HG03095 (cell line): ENCODE results near the gene ZBTB2.
A peak's percentile ranks its signal among the peaks of the same experiment; 100 is the strongest.

Source experiments
- ATAC-seq: cut with Tn5 transposase; IDR thresholded peaks from one replicate; pipeline ENCODE4 v1.9.1; 2021; ENCODE audit warnings: moderate library complexity; ENCODE audit not compliant: unreplicated experiment

ZBTB2 gene, protein sequence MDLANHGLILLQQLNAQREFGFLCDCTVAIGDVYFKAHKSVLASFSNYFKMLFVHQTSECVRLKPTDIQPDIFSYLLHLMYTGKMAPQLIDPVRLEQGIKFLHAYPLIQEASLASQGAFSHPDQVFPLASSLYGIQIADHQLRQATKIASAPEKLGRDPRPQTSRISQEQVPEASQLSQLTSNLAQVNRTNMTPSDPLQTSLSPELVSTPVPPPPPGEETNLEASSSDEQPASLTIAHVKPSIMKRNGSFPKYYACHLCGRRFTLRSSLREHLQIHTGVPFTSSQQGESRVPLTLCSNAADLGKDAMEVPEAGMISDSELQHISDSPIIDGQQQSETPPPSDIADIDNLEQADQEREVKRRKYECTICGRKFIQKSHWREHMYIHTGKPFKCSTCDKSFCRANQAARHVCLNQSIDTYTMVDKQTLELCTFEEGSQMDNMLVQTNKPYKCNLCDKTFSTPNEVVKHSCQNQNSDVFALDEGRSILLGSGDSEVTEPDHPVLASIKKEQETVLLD

DNA sequence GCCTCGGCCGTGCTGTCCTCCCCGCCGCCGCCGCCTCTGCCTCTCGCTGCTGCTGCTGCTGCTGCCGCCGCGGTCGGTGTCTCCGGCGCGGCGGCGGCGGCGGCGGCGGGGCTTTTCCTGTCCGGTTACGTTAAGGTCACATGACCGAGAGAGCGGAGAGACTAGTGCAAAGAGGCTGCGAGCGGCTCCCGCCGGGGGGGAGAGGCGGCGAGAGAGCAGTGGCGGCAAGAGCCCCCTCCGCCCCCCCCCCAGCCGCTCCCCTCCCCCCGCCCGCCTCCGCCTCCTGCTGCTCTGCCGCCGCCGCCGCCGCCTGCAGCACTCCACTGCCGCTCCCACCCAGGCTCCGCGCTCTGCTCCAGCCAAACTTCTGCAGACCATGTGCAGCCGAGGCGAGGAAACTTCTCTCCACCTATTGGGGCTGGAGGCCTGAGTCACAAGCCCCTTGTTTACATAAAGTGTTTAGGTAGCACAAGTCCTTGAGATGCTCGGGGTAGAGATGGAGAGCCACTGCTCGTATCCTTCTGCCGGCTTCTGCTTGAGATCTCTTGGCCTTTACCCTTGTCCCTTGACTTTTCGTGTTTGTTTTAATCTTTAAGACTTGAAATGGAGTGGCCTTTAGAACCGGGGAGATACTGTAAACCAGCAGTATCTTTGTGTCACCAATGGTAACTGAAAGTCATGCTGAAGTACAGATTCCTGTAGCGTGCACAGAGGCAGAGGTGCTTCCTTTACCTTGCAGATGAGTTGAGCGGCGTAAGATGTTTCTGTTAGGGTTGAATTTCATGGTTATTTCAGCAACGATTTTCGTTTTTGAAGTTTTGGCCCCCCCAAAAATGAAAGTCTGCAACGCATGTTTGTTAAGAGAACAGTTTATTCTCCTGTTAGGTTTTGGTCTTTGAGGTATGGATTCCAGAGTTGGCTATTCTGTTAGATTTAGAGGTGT, at the start of gene ZBTB2:
Gene ZBTB2 (minus strand): TSS at position 89 of the 943 bp plus-strand sequence. CDS start 17,922 bp downstream, outside the sequence.
- no peak for ATAC-seq

GRCh38 chr6:151440930-151441329, 49.6 kb upstream of the ZBTB2 start:
- ATAC-seq: peak; percentile 34

- peak; percentile 71 for ATAC-seq
Measured at GRCh38 chr6:151440498-151440897, 49.1 kb upstream of the ZBTB2 start.

GRCh38 chr6:151437401-151437800, 46.0 kb upstream of the ZBTB2 start:
- no peak for ATAC-seq

GRCh38 chr6:151436802-151437201, 45.4 kb upstream of the ZBTB2 start:
- no peak for ATAC-seq

DNA sequence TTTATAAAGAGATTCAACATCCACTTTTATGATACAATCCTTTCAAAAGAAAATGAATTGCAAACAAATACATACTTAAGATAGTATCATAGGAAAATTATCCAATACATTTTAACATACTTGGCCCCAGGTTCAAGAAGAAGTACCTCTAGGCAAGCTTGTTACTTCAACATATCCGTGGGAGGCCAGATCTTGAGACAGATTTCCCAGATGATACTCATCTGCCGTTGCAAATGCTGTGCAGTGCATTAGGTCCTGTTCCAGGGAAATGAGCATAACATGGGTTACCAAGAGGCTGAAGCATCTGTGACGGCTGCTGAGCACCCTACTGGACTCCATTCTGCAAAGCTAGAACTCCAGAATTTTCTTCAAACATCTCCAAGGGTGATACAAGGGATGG, 44.9 kb upstream of the ZBTB2 start:
- no peak for ATAC-seq

- no peak for ATAC-seq
Measured at GRCh38 chr6:151434369-151434768, 43.0 kb upstream of the ZBTB2 start.

- ATAC-seq: no peak
Measured at GRCh38 chr6:151432651-151433050, 41.3 kb upstream of the ZBTB2 start.

DNA sequence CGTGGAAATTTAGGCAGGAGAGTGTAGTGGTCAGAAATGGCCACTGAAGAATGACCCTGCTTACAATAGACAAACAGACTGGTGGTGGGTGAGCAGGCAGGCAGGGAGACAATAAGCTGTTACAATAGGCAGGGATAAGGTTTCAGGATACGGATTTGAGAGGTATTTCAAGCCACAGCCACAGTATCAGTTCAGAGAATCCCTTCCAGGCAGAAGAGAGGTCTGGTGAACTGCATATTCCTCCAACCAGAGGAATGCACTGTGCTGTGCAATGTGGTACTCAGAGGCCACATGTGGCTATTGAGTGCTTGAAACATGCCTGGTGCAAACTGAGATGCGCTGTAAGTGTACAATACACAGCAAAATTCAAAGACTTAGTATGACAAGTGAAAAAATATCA, 40.0 kb upstream of the ZBTB2 start:
- no peak for ATAC-seq

- ATAC-seq: no peak
Measured at GRCh38 chr6:151430886-151431285, 39.5 kb upstream of the ZBTB2 start.

DNA sequence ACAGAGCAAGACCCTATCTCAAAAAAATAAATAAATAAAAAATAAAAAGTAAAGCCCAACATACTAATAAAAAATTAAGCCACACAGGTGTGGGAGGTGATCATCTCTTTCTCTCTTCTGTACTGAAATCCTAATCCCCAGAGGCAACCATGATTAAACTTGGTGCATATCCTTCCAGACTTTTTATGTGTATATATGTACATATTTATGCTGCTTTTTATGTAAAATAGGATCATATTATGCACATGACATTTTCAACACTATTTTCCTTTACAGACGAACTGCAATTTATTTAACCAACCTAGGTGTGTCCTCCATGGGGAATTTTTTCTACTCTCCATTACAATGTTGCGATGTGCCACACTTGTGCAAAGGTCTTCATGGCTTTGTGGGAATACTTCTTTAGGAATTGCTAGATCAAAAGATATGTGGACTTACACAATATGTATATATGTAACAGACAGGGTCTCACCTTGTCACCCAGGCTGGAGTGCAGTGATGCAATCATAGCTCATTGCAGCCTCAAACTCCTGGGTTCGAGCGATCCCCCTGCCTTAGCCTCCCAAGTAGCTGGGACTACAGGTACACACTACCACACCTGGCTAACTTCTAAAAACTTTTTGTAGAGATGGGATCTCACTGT, 36.9 kb upstream of the ZBTB2 start:
- ATAC-seq: no peak

DNA sequence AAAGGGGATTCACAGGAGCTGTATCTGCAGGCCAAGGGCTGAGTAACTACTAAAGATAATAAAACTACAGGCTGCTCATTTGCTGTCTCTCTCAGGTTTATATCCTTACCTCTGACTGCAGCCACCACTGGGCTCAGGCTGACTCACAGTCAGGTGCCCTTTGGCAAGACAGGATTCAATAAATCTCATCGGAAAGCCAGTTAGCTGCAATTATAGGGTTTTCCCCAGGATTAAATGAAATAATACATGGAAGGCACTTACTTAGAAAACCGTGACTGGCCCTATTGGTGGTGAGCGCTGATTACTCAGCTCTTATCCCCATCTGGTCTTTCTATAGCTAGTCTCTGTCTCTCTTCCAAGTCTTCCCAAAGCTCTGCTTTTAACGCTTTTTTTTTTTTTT, 34.2 kb upstream of the ZBTB2 start:
- ATAC-seq: no peak

GRCh38 chr6:151422981-151423380, 31.6 kb upstream of the ZBTB2 start:
- no peak for ATAC-seq

- no peak for ATAC-seq
Measured at GRCh38 chr6:151417477-151417876, 26.1 kb upstream of the ZBTB2 start.

- no peak for ATAC-seq
Measured at GRCh38 chr6:151414641-151415260, 23.4 kb upstream of the ZBTB2 start.

DNA sequence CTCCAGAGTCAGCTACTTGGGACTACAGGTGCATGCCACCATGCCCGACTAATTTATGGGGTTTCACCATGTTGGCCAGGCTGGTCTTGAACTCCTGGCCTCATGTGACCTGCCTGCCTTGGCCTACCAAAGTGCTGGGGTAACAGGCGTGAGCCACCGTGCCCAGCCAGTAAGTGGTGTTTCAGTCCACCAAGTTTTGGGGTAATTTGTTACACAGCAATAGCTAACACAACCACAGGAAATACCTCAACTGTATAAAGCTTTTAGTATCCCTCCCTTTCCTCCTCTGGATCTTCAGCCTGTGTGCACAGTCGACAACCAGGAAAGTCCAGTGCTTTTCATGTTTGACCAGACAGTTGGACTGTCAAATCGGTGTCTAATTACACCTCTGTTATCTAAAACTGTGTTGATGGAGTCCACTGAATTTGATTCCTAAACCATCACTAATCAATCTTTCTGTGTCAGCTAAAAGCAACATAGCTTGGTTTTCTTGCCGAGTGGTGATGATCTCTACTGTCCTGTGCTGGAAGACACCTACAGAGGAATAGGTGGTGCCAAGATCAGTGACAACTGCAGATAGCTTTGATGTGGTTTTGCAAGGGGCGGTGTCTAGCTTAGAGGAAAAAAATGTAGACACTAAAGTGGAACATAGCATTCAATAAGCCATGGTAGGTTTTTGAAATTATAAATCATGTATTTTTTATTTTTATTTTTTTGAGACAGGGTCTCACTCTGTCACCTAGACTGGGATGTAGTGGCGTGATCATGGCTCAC, 22.2 kb upstream of the ZBTB2 start:
- no peak for ATAC-seq

DNA sequence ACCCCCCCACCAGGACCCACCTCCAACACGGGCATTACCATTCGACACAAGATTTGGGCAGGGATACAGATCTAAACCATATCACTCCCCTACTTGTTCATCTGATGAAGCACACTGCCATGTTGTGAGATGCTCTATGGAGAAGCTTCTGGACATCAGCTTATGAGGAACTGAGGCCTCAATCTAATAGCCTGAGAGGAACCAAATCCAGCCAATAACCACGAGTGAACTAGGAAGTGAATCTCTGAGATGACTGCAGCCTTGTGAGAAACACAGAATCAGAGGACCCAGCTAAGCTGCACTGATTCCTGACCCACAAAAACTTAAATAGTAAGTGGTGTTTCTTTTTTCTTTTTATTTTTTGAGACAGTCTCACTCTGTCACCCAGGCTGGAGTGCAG, 21.6 kb upstream of the ZBTB2 start:
- ATAC-seq: no peak

- no peak for ATAC-seq
Measured at GRCh38 chr6:151409679-151410078, 18.3 kb upstream of the ZBTB2 start.

DNA sequence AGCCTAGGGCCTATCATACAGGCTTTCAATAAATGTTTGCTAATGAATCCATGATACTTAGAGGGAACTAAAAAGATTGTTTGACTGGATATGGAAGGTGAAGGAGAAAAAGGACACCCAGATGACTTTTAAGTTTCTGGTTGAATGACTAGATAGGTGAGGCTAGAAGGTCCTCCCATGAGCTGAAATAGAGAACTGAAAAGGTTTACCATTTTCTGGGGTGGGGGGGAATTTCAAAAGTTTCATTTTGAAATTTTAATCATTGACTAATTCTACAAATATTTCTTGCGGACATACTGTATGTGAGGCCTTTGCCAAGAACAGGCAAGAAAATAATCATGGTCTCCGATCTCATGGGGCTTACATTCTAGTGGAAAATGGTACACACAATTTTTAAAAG, 17.9 kb upstream of the ZBTB2 start:
- ATAC-seq: peak; percentile 75

DNA sequence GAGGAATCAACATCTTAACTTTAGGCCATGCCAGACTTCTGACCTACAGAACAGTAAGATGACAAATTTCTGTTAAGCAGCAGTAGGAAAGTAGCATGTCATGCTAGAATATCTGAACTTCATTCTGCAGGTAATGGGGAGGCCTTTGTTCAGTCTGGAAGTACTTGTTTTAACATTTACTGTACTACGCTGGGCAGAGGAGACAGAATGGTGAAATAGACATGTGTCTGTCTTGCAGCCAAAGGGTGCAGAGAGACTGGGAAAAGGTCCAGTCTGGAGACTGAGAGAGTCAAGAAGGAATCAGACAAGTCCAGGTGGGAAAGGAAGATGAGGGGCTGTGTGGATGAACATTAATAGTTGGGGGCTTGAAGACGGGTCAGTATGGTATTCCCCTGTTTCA, 17.5 kb upstream of the ZBTB2 start:
- no peak for ATAC-seq
